DMS 273 treated with DMSO at 0.1 percent for 48 hours (cell line): Measurements from ENCODE around the gene DNAH9.

ENCODE experiments used
- DNase-seq: peaks from one replicate; lab custom pipeline; 2025; lab: John Stamatoyannopoulos, UW

The DNAH9 gene

GRCh38 chr17:11598274-11599221 is at the start of gene DNAH9:
DNAH9 (plus strand) TSS chr17:11598470; CDS start chr17:11598499, 29 bp downstream.
- peak; percentile 89 for DNase-seq

GRCh38 chr17:11550431-11550830 is 47.8 kb upstream of the DNAH9 start:
- no peak for DNase-seq

- no peak for DNase-seq
Measured at GRCh38 chr17:11551442-11551841, 46.8 kb upstream of the DNAH9 start.

- DNase-seq = no peak
Measured at GRCh38 chr17:11553135-11553534, 45.1 kb upstream of the DNAH9 start.

GRCh38 chr17:11554042-11554441 is 44.2 kb upstream of the DNAH9 start:
- no peak for DNase-seq

- no peak for DNase-seq
Measured at GRCh38 chr17:11554542-11554941, 43.7 kb upstream of the DNAH9 start.

GRCh38 chr17:11555530-11555929 is 42.7 kb upstream of the DNAH9 start:
- no peak for DNase-seq

GRCh38 chr17:11557727-11558452 is 40.4 kb upstream of the DNAH9 start:
- no peak for DNase-seq

- DNase-seq = no peak
Measured at GRCh38 chr17:11558681-11559234, 39.5 kb upstream of the DNAH9 start.

- no peak for DNase-seq
Measured at GRCh38 chr17:11559601-11560000, 38.7 kb upstream of the DNAH9 start.

- DNase-seq = no peak
Measured at GRCh38 chr17:11561281-11561680, 37.0 kb upstream of the DNAH9 start.

GRCh38 chr17:11561702-11562101 is 36.6 kb upstream of the DNAH9 start:
- DNase-seq = no peak

- DNase-seq = no peak
Measured at GRCh38 chr17:11564589-11565380, 33.5 kb upstream of the DNAH9 start.

- DNase-seq = no peak
Measured at GRCh38 chr17:11565591-11565990, 32.7 kb upstream of the DNAH9 start.

GRCh38 chr17:11578998-11579397 is 19.3 kb upstream of the DNAH9 start:
- no peak for DNase-seq

GRCh38 chr17:11580677-11581076 is 17.6 kb upstream of the DNAH9 start:
- no peak for DNase-seq

GRCh38 chr17:11582217-11582616 is 16.1 kb upstream of the DNAH9 start:
- DNase-seq = no peak

- DNase-seq = no peak
Measured at GRCh38 chr17:11583306-11583992, 14.8 kb upstream of the DNAH9 start.

- DNase-seq = peak; percentile 38
Measured at GRCh38 chr17:11589716-11590115, 8.6 kb upstream of the DNAH9 start.

GRCh38 chr17:11601661-11602060 is 3.4 kb downstream of the DNAH9 start:
- DNase-seq = no peak

GRCh38 chr17:11608396-11608795 is 10.1 kb downstream of the DNAH9 start:
- peak; percentile 75 for DNase-seq
